Measurements from ENCODE around the gene TMEM203.
"Not testable (repeated sequence)": the region's sequence is repeated elsewhere in the genome, so short reads cannot be mapped to it uniquely, and the experiment has no call there.

TMEM203 gene

GRCh38 chr9:137241490-137242268 lies 36.2 kb upstream of the TMEM203 start:
- DNase-seq (ENCODE audit: low spot score), result no peak

GRCh38 chr9:137240841-137241489 lies 35.5 kb upstream of the TMEM203 start, which contains the start of gene TUBB4B:
TSS of gene TUBB4B (plus strand) at chr9:137241287. CDS start at chr9:137241361, 74 bp downstream.
- peak; percentile 100 for DNase-seq (ENCODE audit: low spot score)

- peak; percentile 77 for DNase-seq (ENCODE audit: low spot score)
Observed at GRCh38 chr9:137240318-137240840, 34.9 kb upstream of the TMEM203 start.

- DNase-seq (ENCODE audit: low spot score), result not testable (repeated sequence)
Observed at GRCh38 chr9:137239541-137240200, 34.2 kb upstream of the TMEM203 start.

- DNase-seq (ENCODE audit: low spot score), result peak; percentile 93
Observed at GRCh38 chr9:137237759-137238726, 32.6 kb upstream of the TMEM203 start.

- DNase-seq (ENCODE audit: low spot score), result no peak
Observed at GRCh38 chr9:137236936-137237421, 31.5 kb upstream of the TMEM203 start.

- peak; percentile 64 for DNase-seq (ENCODE audit: low spot score)
Observed at GRCh38 chr9:137236238-137236935, 30.9 kb upstream of the TMEM203 start.

GRCh38 chr9:137235424-137236237 lies 30.2 kb upstream of the TMEM203 start:
- DNase-seq (ENCODE audit: low spot score), result no peak

- DNase-seq (ENCODE audit: low spot score), result no peak
Observed at GRCh38 chr9:137234758-137235423, 29.4 kb upstream of the TMEM203 start.

- DNase-seq (ENCODE audit: low spot score), result no peak
Observed at GRCh38 chr9:137234055-137234697, 28.7 kb upstream of the TMEM203 start.

GRCh38 chr9:137233143-137233980 lies 27.9 kb upstream of the TMEM203 start:
- no peak for DNase-seq (ENCODE audit: low spot score)

- no peak for DNase-seq (ENCODE audit: low spot score)
Observed at GRCh38 chr9:137232510-137232909, 27.1 kb upstream of the TMEM203 start.

- no peak for DNase-seq (ENCODE audit: low spot score)
Observed at GRCh38 chr9:137232101-137232500, 26.7 kb upstream of the TMEM203 start.

GRCh38 chr9:137231372-137232039 lies 26.1 kb upstream of the TMEM203 start:
- no peak for DNase-seq (ENCODE audit: low spot score)

GRCh38 chr9:137230705-137231371 lies 25.4 kb upstream of the TMEM203 start, which contains the start of gene SLC34A3:
TSS of gene SLC34A3 (plus strand) at chr9:137230901. CDS start at chr9:137231703, 802 bp downstream.
- no peak for DNase-seq (ENCODE audit: low spot score)

Measured in pons (tissue), 1 donor.